Measurements from ENCODE around the gene IPO8. TPM values are rescaled to one million over a fixed set of nuclear protein-coding genes. Genes with fewer than 3 reads are reported as not detected.

Gene IPO8
- total and polyA plus RNA-seq, 2 donors (not counting 3 experiments of a cell fraction or from before 2014, with no cell fraction given): 7.2 to 52.5 TPM

DNA sequence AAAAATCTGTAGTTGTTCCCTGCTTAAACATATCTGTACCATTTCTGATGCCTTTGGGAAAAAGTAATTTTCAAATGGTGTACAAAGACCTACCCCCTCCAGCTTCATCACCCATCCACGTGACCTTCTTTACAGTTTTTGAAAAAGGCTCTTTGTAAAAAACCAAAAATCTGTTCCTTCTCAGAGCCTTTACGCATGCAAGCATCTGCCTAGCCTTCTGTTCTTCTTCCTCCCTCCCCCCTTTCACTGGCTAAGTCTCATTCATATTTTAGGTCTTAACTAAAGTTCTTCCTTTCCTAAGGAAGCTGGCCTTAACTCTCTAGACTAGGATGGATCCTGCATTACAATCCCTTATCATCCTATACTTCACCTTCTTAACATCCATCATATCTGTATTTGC is 48.7 kb upstream of the IPO8 start:
- H3K9me1 ChIP-seq (replicated peaks; ENCODE audit: control insufficient read depth, extremely low read depth, insufficient read depth, low read length): no peaks in the 10 kb centered on the region
- ChIA-PET POLR2A (no interaction called here), CTCF (interaction anchor here (0.7 to 1.7 kb wide), 3 partner anchors 10 to 19 kb away, joined by 3 to 5 read pairs (median 5); no protein-coding TSS in a partner anchor)
- no peak for DNase-seq (ENCODE audit: low read depth, low spot score)
- H3K36me3 ChIP-seq (ENCODE audit: control insufficient read depth in 2 of 2, extremely low read depth in 1 of 2, insufficient read depth in 2 of 2, low read length in 2 of 2): peaks cover 2 to 4% of the 10 kb centered on the region in 2 experiments
- no peak overlapping the region for H3K4me2 ChIP-seq (ENCODE audit: insufficient read depth, low read length)
- dilution Hi-C loops (cut with MboI; ENCODE audit: extremely low pct_ligation_motif_present, low sequenced_read_pairs) (no loop called here), intact Hi-C loops (cut with micrococcal nuclease) (no loop called here)
- no peak overlapping the region for H3K4me3 ChIP-seq (replicated peaks in 1 of 3; ENCODE audit: insufficient read depth in 1 of 3, low read depth in 1 of 3, low read length in 3 of 3)
- FAIRE-seq: no peak
- no peaks in the 10 kb centered on the region for H3K27me3 ChIP-seq (ENCODE audit: control insufficient read depth in 2 of 2, insufficient read depth in 2 of 2, low read length in 2 of 2)
- H3K9ac ChIP-seq (replicated peaks; ENCODE audit: extremely low read depth, insufficient read depth, low read length): no peak overlapping the region
- H3K27ac ChIP-seq (ENCODE audit: insufficient read depth, low read depth, low read length): no peak overlapping the region
- no TSS peak for BruUV-seq (replicated peaks)
- H3K9me3 ChIP-seq (replicated peaks; ENCODE audit: control insufficient read depth, insufficient read depth, low read length): no peaks in the 10 kb centered on the region
- no peaks in the 10 kb centered on the region for H4K20me1 ChIP-seq (replicated peaks; ENCODE audit: control insufficient read depth, extremely low read depth, insufficient read depth, low read length)
- no peaks in the 10 kb centered on the region for H3K4me1 ChIP-seq (ENCODE audit: control insufficient read depth, extremely low read depth, insufficient read depth, low read length)
- peaks cover 65% of the 10 kb centered on the region for H3K79me2 ChIP-seq (ENCODE audit: control insufficient read depth, insufficient read depth, low read length)
- TF ChIP-seq MYC (IDR thresholded peaks at IDR 0.05; ENCODE audit: low read depth, low read length) (no peak), POLR2A (IDR thresholded peaks at IDR 0.05; ENCODE audit: low read depth, low read length) (no peak), JUN (IDR thresholded peaks at IDR 0.05; ENCODE audit: borderline replicate concordance, insufficient read depth, insufficient read length, low read depth) (no peak), POLR2AphosphoS5 (IDR thresholded peaks at IDR 0.05; ENCODE audit: insufficient read depth, low read depth, low read length) (no peak), FOS (IDR thresholded peaks at IDR 0.05; ENCODE audit: borderline replicate concordance, insufficient read depth, low read length) (no peak), GATA2 (IDR thresholded peaks at IDR 0.05; ENCODE audit: insufficient read depth, insufficient read length, low read depth, low read length) (no peak), EZH2 (IDR thresholded peaks at IDR 0.05; ENCODE audit: borderline replicate concordance, low read depth, low read length, severe bottlenecking) (no peak)
- TF ChIP-seq, protein P1, sequence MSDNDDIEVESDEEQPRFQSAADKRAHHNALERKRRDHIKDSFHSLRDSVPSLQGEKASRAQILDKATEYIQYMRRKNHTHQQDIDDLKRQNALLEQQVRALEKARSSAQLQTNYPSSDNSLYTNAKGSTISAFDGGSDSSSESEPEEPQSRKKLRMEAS (IDR thresholded peaks at IDR 0.05; ENCODE audit: insufficient read depth, insufficient read length): no peak
- TF ChIP-seq, protein P2, sequence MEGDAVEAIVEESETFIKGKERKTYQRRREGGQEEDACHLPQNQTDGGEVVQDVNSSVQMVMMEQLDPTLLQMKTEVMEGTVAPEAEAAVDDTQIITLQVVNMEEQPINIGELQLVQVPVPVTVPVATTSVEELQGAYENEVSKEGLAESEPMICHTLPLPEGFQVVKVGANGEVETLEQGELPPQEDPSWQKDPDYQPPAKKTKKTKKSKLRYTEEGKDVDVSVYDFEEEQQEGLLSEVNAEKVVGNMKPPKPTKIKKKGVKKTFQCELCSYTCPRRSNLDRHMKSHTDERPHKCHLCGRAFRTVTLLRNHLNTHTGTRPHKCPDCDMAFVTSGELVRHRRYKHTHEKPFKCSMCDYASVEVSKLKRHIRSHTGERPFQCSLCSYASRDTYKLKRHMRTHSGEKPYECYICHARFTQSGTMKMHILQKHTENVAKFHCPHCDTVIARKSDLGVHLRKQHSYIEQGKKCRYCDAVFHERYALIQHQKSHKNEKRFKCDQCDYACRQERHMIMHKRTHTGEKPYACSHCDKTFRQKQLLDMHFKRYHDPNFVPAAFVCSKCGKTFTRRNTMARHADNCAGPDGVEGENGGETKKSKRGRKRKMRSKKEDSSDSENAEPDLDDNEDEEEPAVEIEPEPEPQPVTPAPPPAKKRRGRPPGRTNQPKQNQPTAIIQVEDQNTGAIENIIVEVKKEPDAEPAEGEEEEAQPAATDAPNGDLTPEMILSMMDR (IDR thresholded peaks at IDR 0.05; ENCODE audit: extremely low read depth in 1 of 2, insufficient read depth in 1 of 2, low read depth in 1 of 2, low read length in 2 of 2): no peak
- H2AFZ ChIP-seq (ENCODE audit: low read depth, low read length): no peak overlapping the region
